Naive thymus-derived CD4-positive, alpha-beta T cell (primary cell): Measurements from ENCODE around the gene GLIPR2. TPM values are rescaled to one million over a fixed set of nuclear protein-coding genes. Genes with fewer than 3 reads are reported as not detected.

Source experiments
- ATAC-seq: fragments of 150-1000 bp; cut with Tn5 transposase; 2 replicates; pipeline ENCODE4 v1.10.0; 2021; ENCODE audit warnings: mild to moderate bottlenecking, moderate library complexity
- CTCF ChIA-PET: fragments of 350-600 bp; sonication (Branson Sonifier 250); formaldehyde crosslinking; loops from one replicate; lab custom pipeline; 2021; ENCODE audit warnings: antibody characterized with exemption; lab: Charles Lee
- POLR2A ChIA-PET: fragments of 350-600 bp; sonication (Branson Sonifier 250); formaldehyde crosslinking; loops from one replicate; lab custom pipeline; 2021; ENCODE audit warnings: antibody characterized with exemption, inconsistent platforms; lab: Charles Lee
- DNase-seq, 9 donors: peaks; one replicate each; pipeline versions ENCODE4 v3.0.0 to v3.0.0-alpha.2; 2020 to 2022; ENCODE audit warnings: mixed read lengths in 1 of 9
- H3K27ac ChIP-seq: one replicate; pipeline ENCODE4 v1.7.0; 2013; ENCODE audit warnings: mild to moderate bottlenecking, low read depth, low read length, moderate library complexity
- H3K27me3 ChIP-seq, 2 donors: one replicate each; pipeline ENCODE4 v1.7.0; 2013; ENCODE audit warnings: low read length in 2 of 2, mild to moderate bottlenecking in 2 of 2, moderate library complexity in 2 of 2; ENCODE audit not compliant: control insufficient read depth in 2 of 2, insufficient read depth in 2 of 2
- H3K36me3 ChIP-seq, 3 experiments: 1 replicate in 2 of 3; 2 replicates in 1 of 3; pipeline ENCODE4 v1.7.0; 2013; ENCODE audit warnings: low read length in 3 of 3, mild to moderate bottlenecking in 3 of 3, moderate library complexity in 1 of 3; ENCODE audit not compliant: insufficient read depth in 3 of 3, control insufficient read depth in 2 of 3
- H3K4me1 ChIP-seq, 2 donors: one replicate each; pipeline ENCODE4 v1.7.0; 2013; ENCODE audit warnings: low read length in 2 of 2, mild to moderate bottlenecking in 2 of 2, moderate library complexity in 1 of 2; ENCODE audit not compliant: control insufficient read depth in 2 of 2, insufficient read depth in 2 of 2
- H3K4me3 ChIP-seq: 2 replicates; pipeline ENCODE4 v1.7.0; 2013; ENCODE audit warnings: mild to moderate bottlenecking, low read length
- H3K9me3 ChIP-seq, 3 experiments: 1 replicate in 2 of 3; 2 replicates in 1 of 3; pipeline ENCODE4 v1.7.0; 2013; ENCODE audit warnings: low read length in 3 of 3; ENCODE audit not compliant: control insufficient read depth in 2 of 3
- H3K27ac Mint-ChIP-seq, 9 donors: one replicate each; pipeline ENCODE4 v1.8.0; 2020 to 2022; ENCODE audit warnings: mixed read lengths in 9 of 9, mild to moderate bottlenecking in 8 of 9, moderate library complexity in 5 of 9, inconsistent platforms in 2 of 9
- H3K27me3 Mint-ChIP-seq, 5 donors: one replicate each; pipeline ENCODE4 v1.8.0; 2021 to 2022; ENCODE audit warnings: mixed read lengths in 5 of 5, mild to moderate bottlenecking in 1 of 5
- H3K36me3 Mint-ChIP-seq, 5 donors: one replicate each; pipeline ENCODE4 v1.8.0; 2020 to 2022; ENCODE audit warnings: mixed read lengths in 5 of 5, mild to moderate bottlenecking in 3 of 5, inconsistent platforms in 1 of 5
- H3K4me1 Mint-ChIP-seq, 7 donors: one replicate each; pipeline ENCODE4 v1.8.0; 2020 to 2022; ENCODE audit warnings: mixed read lengths in 7 of 7, mild to moderate bottlenecking in 3 of 7, inconsistent platforms in 1 of 7
- H3K4me3 Mint-ChIP-seq, 10 donors: one replicate each; pipeline ENCODE4 v1.8.0; 2020 to 2022; ENCODE audit warnings: mild to moderate bottlenecking in 10 of 10, mixed read lengths in 10 of 10, moderate library complexity in 6 of 10, inconsistent platforms in 2 of 10
- H3K9me3 Mint-ChIP-seq, 11 donors: one replicate each; pipeline ENCODE4 v1.8.0; 2020 to 2022; ENCODE audit warnings: mixed read lengths in 11 of 11, mild to moderate bottlenecking in 4 of 11, inconsistent platforms in 1 of 11, moderate library complexity in 1 of 11
- intact Hi-C, 2 donors: fragments of 100-400 bp; cut with micrococcal nuclease; formaldehyde crosslinking; loops; one replicate each; pipeline ENCODE4 v1.15.1; 2023
- polyA plus RNA-seq, 2 donors: library from polyadenylated mRNA; unstranded; fragments of 300-500 nt; fragmentation: Illumina TruSeq; gene quantifications; one replicate each; pipeline ENCODE4 v1.2.3, GENCODE V29; 2021
- total RNA-seq, 6 experiments: library from RNA in 5 of 6; stranded (reverse) in 5 of 6; gene quantifications; 1 replicate in 5 of 6; 2 replicates in 1 of 6; pipeline ENCODE4 v1.2.3 and lab custom pipeline; 2021 to 2026

The GLIPR2 gene
- total and polyA plus RNA-seq, 7 experiments from 2014 or later, result 7.7 to 74.7 (median 38.8) TPM

GRCh38 chr9:36193023-36193422 is 56.5 kb downstream of the GLIPR2 start:
- peak overlapping the region in 6 of 9 donors; percentile 11 to 80 (median 48) for H3K27ac Mint-ChIP-seq
- H3K36me3 ChIP-seq, result peaks cover 0 to 18% (median 5%) of the 10 kb centered on the region in 3 experiments
- CTCF ChIA-PET, result no interaction called here
- ATAC-seq (no peak), DNase-seq (no peak)
- no peak overlapping the region for H3K27ac ChIP-seq
- H3K27me3 Mint-ChIP-seq, result no peaks in the 10 kb centered on the region
- H3K9me3 ChIP-seq, result no peaks in the 10 kb centered on the region
- H3K4me3 Mint-ChIP-seq, result peak overlapping the region; percentile 86 to 98 (median 95)
- POLR2A ChIA-PET, result interaction anchor here (0.6 to 5.7 kb wide), 2 partner anchors 9 to 204 kb away, joined by 3 to 30 read pairs; no protein-coding TSS in a partner anchor
- H3K4me3 ChIP-seq, result peak overlapping the region; percentile 98
- intact Hi-C loops, result loop anchor here (5.0 to 10.0 kb wide), 4 partner anchors 44 to 1816 kb away; partner anchors contain the start of genes ATOSB (in 1 of the 2), FAM221B (in 1 of the 2), MYORG (in 1 of the 2) and TMEM8B (in 1 of the 2)
- peaks cover 0 to 21% (median 17%) of the 10 kb centered on the region in 5 donors for H3K36me3 Mint-ChIP-seq
- no peaks in the 10 kb centered on the region for H3K9me3 Mint-ChIP-seq
- peaks cover 48 to 63% (median 57%) of the 10 kb centered on the region in 7 donors for H3K4me1 Mint-ChIP-seq
- no peaks in the 10 kb centered on the region for H3K27me3 ChIP-seq
- H3K4me1 ChIP-seq, result peaks cover 33 to 35% of the 10 kb centered on the region in 2 donors

DNA sequence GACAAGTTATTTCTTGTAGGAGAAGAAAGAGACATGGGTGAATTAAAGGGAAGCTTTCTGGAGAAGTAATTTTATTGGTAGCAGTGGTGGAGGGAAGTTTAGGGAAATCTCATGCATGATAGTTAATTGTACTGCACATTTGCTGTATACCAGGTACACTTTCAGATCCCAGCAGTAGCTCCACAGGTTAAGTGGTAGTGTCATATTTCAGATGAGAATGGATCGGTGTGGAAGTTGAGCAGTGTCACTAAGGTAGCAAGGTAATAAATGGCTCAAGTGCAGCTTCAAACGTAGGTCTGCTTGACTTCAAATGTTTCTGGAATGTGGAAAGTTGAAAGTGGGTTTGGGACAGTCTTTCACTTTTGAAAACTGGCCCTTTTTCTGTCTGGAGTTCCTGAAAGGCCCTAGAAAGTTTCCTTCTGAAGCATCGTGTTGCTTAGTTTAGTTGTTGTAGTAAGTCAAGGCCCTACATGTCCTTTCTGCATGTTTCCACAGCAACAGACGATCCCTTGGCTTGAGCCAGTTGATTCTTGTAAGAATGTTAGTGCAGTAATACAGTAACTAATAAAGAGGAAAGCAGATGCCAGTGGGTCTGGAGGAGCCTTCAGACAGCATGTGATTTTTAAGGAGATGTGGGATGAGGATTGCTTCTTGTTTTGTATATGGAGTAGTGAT is 57.9 kb downstream of the GLIPR2 start:
- H3K9me3 Mint-ChIP-seq, result no peaks in the 10 kb centered on the region
- H3K36me3 Mint-ChIP-seq, result peaks cover 0 to 22% (median 19%) of the 10 kb centered on the region in 5 donors
- Histone ChIP-seq H3K36me3 (peaks cover 5 to 27% (median 6%) of the 10 kb centered on the region in 3 experiments), H3K4me1 (peaks cover 33 to 35% of the 10 kb centered on the region in 2 donors), H3K9me3 (no peaks in the 10 kb centered on the region), H3K4me3 (no peak overlapping the region), H3K27me3 (no peaks in the 10 kb centered on the region), H3K27ac (no peak overlapping the region)
- peak overlapping the region in 5 of 9 donors; percentile 10 to 72 (median 26) for H3K27ac Mint-ChIP-seq
- peaks cover 48 to 61% (median 57%) of the 10 kb centered on the region in 7 donors for H3K4me1 Mint-ChIP-seq
- DNase-seq (no peak), ATAC-seq (no peak)
- H3K27me3 Mint-ChIP-seq, result no peaks in the 10 kb centered on the region
- ChIA-PET CTCF (no interaction called here), POLR2A (interaction anchor here (1.4 to 5.7 kb wide), 2 partner anchors 8 to 19 kb away, joined by 4 to 30 read pairs; no protein-coding TSS in a partner anchor)
- H3K4me3 Mint-ChIP-seq, result peak overlapping the region in 8 of 10 donors; percentile 17 to 90 (median 62)
- intact Hi-C loops, result loop anchor here (5.0 to 10.0 kb wide), 4 partner anchors 43 to 1817 kb away; partner anchors contain the start of genes ATOSB (in 1 of the 2), FAM221B (in 1 of the 2), MYORG (in 1 of the 2) and TMEM8B (in 1 of the 2)

DNA sequence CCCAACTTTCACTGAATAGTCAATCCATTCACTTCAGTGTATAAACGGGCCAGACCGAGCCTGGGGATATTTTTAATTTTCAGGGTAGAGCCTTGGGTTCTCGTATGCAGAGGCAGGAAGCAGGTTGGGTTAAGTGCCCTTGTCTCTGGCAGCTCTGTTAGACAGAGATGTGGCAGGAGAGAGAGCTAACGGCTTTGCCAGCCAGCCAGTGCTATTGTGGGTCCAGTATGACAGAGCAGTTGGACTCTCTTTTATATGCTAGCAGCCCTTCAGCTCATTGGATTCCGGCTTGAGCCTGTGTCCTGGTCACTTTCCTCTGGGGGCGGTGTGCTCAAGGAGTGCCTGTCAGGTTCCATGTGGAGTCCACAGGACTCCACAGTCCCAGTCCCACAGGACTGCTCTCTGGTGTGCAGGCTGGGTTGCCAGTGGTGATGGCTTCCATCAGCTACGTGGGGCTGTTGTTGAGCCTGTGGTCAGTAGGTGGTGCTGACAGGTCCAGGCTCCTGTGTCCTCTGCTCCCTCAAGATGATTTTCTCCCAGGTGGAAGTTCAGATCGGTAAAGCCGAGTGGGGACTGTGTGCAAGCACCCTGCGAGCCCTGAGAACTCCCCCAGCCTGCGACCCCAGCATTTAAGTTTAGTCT is 68.5 kb downstream of the GLIPR2 start:
- no peak overlapping the region for H3K4me3 ChIP-seq
- peaks cover 7 to 8% of the 10 kb centered on the region in 2 donors for H3K4me1 ChIP-seq
- intact Hi-C loops, result no loop called here
- Mint-ChIP-seq H3K27ac (peak overlapping the region in 2 of 9 donors; percentile 10 to 58), H3K27me3 (no peaks in the 10 kb centered on the region), H3K36me3 (peaks cover 8 to 61% (median 16%) of the 10 kb centered on the region in 5 donors), H3K4me1 (peaks cover 18 to 56% (median 41%) of the 10 kb centered on the region in 7 donors), H3K4me3 (no peak overlapping the region), H3K9me3 (no peaks in the 10 kb centered on the region)
- no peak overlapping the region for H3K27ac ChIP-seq
- H3K27me3 ChIP-seq, result no peaks in the 10 kb centered on the region
- H3K36me3 ChIP-seq, result peaks cover 29 to 97% (median 43%) of the 10 kb centered on the region in 3 experiments
- no peak for ATAC-seq
- no peak for DNase-seq
- CTCF ChIA-PET, result interaction anchor here (0.6 kb wide), 1 partner anchor 55 kb away, joined by 3 read pairs; no protein-coding TSS in a partner anchor
- POLR2A ChIA-PET, result no interaction called here
- H3K9me3 ChIP-seq, result no peaks in the 10 kb centered on the region

- Mint-ChIP-seq H3K4me1 (peaks cover 21 to 66% (median 54%) of the 10 kb centered on the region in 7 donors), H3K9me3 (no peaks in the 10 kb centered on the region), H3K36me3 (peaks cover 18 to 74% (median 26%) of the 10 kb centered on the region in 5 donors), H3K27me3 (no peaks in the 10 kb centered on the region), H3K27ac (peak overlapping the region in 7 of 9 donors; percentile 28 to 83 (median 68)), H3K4me3 (peak overlapping the region in 1 of 10 donors; percentile 6)
- CTCF ChIA-PET, result no interaction called here
- intact Hi-C loops, result no loop called here
- Histone ChIP-seq H3K4me3 (no peak overlapping the region), H3K4me1 (peaks cover 7 to 8% of the 10 kb centered on the region in 2 donors), H3K36me3 (peaks cover 33 to 96% (median 34%) of the 10 kb centered on the region in 3 experiments), H3K27ac (no peak overlapping the region), H3K9me3 (no peaks in the 10 kb centered on the region), H3K27me3 (no peaks in the 10 kb centered on the region)
- ATAC-seq (no peak), DNase-seq (no peak)
- POLR2A ChIA-PET, result interaction anchor here (1.2 kb wide), 1 partner anchor 17 kb away, joined by 6 read pairs; the partner anchor contains the start of gene CLTA
Observed at GRCh38 chr9:36207016-36207415, 70.5 kb downstream of the GLIPR2 start.

GRCh38 chr9:36207546-36208012 is 71.0 kb downstream of the GLIPR2 start:
- peaks cover 14 to 69% (median 21%) of the 10 kb centered on the region in 5 donors for H3K36me3 Mint-ChIP-seq
- CTCF ChIA-PET, result no interaction called here
- H3K27ac ChIP-seq, result peak overlapping the region; percentile 37
- no peak overlapping the region for H3K4me3 ChIP-seq
- H3K4me1 Mint-ChIP-seq, result peaks cover 19 to 66% (median 50%) of the 10 kb centered on the region in 7 donors
- intact Hi-C loops, result no loop called here
- peaks cover 30 to 96% (median 34%) of the 10 kb centered on the region in 3 experiments for H3K36me3 ChIP-seq
- POLR2A ChIA-PET, result interaction anchor here (1.2 kb wide), 1 partner anchor 17 kb away, joined by 6 read pairs; the partner anchor contains the start of gene CLTA
- H3K4me1 ChIP-seq, result peaks cover 7 to 8% of the 10 kb centered on the region in 2 donors
- H3K27me3 Mint-ChIP-seq, result no peaks in the 10 kb centered on the region
- H3K9me3 ChIP-seq, result no peaks in the 10 kb centered on the region
- peak overlapping the region; percentile 25 to 82 (median 75) for H3K27ac Mint-ChIP-seq
- ATAC-seq (no peak), DNase-seq (no peak)
- H3K4me3 Mint-ChIP-seq, result peak overlapping the region in 2 of 10 donors; percentile 7 to 52
- H3K27me3 ChIP-seq, result no peaks in the 10 kb centered on the region
- no peaks in the 10 kb centered on the region for H3K9me3 Mint-ChIP-seq
